ENCODE measurements around the gene SGCA. TPM values are rescaled to one million over a fixed set of nuclear protein-coding genes. Genes with fewer than 3 reads are reported as not detected.

The SGCA gene
- total RNA-seq, 2 donors from 2014 or later = not detected

GRCh38 chr17:50129728-50130558 lies 35.9 kb upstream of the SGCA start, which contains the start of gene SAMD14:
TSS of gene SAMD14 (minus strand) at chr17:50130160. CDS start at chr17:50124959, 5,201 bp downstream.
- Mint-ChIP-seq H3K27me3 (peaks cover 5% of the 10 kb centered on the region), H3K9me3 (no peaks in the 10 kb centered on the region), H3K4me1 (peaks cover 23% of the 10 kb centered on the region), H3K27ac (peak within 1 kb of the TSS; percentile 26), H3K4me3 (peak within 1 kb of the TSS; percentile 75), H3K36me3 (ENCODE audit: low read depth) (peaks cover 10% of the 10 kb centered on the region)
- ATAC-seq (replicated peaks) = peak; percentile 68

- Mint-ChIP-seq H3K27me3 (peaks cover 5% of the 10 kb centered on the region), H3K27ac (peak overlapping the region; percentile 26), H3K36me3 (ENCODE audit: low read depth) (peaks cover 15% of the 10 kb centered on the region), H3K4me3 (peak overlapping the region; percentile 75), H3K4me1 (peaks cover 23% of the 10 kb centered on the region), H3K9me3 (no peaks in the 10 kb centered on the region)
- peak; percentile 20 for ATAC-seq (replicated peaks)
Measured at GRCh38 chr17:50130559-50131305, 35.1 kb upstream of the SGCA start.

GRCh38 chr17:50132104-50132794 lies 33.6 kb upstream of the SGCA start:
- Mint-ChIP-seq H3K4me3 (peak overlapping the region; percentile 75), H3K4me1 (peaks cover 27% of the 10 kb centered on the region), H3K27me3 (peaks cover 5% of the 10 kb centered on the region), H3K27ac (peak overlapping the region; percentile 26), H3K36me3 (ENCODE audit: low read depth) (peaks cover 30% of the 10 kb centered on the region), H3K9me3 (no peaks in the 10 kb centered on the region)
- no peak for ATAC-seq (replicated peaks)

- no peak for ATAC-seq (replicated peaks)
- Mint-ChIP-seq H3K4me1 (peaks cover 33% of the 10 kb centered on the region), H3K9me3 (no peaks in the 10 kb centered on the region), H3K4me3 (no peak overlapping the region), H3K36me3 (ENCODE audit: low read depth) (peaks cover 40% of the 10 kb centered on the region), H3K27me3 (peaks cover 5% of the 10 kb centered on the region), H3K27ac (no peak overlapping the region)
Measured at GRCh38 chr17:50133028-50133768, 32.6 kb upstream of the SGCA start.

- peaks cover 33% of the 10 kb centered on the region for H3K4me1 Mint-ChIP-seq
- no peak for ATAC-seq (replicated peaks)
- H3K4me3 Mint-ChIP-seq = no peak overlapping the region
- no peaks in the 10 kb centered on the region for H3K9me3 Mint-ChIP-seq
- H3K36me3 Mint-ChIP-seq (ENCODE audit: low read depth) = peaks cover 42% of the 10 kb centered on the region
- H3K27me3 Mint-ChIP-seq = peaks cover 1% of the 10 kb centered on the region
- H3K27ac Mint-ChIP-seq = no peak overlapping the region
Measured at GRCh38 chr17:50133769-50134099, 32.1 kb upstream of the SGCA start.

- Mint-ChIP-seq H3K27me3 (no peaks in the 10 kb centered on the region), H3K4me3 (no peak overlapping the region), H3K36me3 (ENCODE audit: low read depth) (peaks cover 47% of the 10 kb centered on the region), H3K27ac (no peak overlapping the region), H3K9me3 (no peaks in the 10 kb centered on the region), H3K4me1 (peaks cover 31% of the 10 kb centered on the region)
- ATAC-seq (replicated peaks) = no peak
Measured at GRCh38 chr17:50134206-50135110, 31.3 kb upstream of the SGCA start.

GRCh38 chr17:50135316-50136095 lies 30.3 kb upstream of the SGCA start:
- ATAC-seq (replicated peaks) = no peak

GRCh38 chr17:50136096-50136687 lies 29.6 kb upstream of the SGCA start:
- Mint-ChIP-seq H3K27me3 (no peaks in the 10 kb centered on the region), H3K27ac (peak overlapping the region; percentile 25), H3K4me1 (peaks cover 41% of the 10 kb centered on the region), H3K36me3 (ENCODE audit: low read depth) (peaks cover 64% of the 10 kb centered on the region), H3K9me3 (no peaks in the 10 kb centered on the region), H3K4me3 (no peak overlapping the region)
- ATAC-seq (replicated peaks) = no peak

More at GRCh38 chr17:50135316-50136095, 30.3 kb upstream of the SGCA start:
- no peaks in the 10 kb centered on the region for H3K9me3 Mint-ChIP-seq
- H3K4me3 Mint-ChIP-seq = no peak overlapping the region
- no peak overlapping the region for H3K27ac Mint-ChIP-seq
- H3K36me3 Mint-ChIP-seq (ENCODE audit: low read depth) = peaks cover 57% of the 10 kb centered on the region
- no peaks in the 10 kb centered on the region for H3K27me3 Mint-ChIP-seq
- peaks cover 41% of the 10 kb centered on the region for H3K4me1 Mint-ChIP-seq

- no peaks in the 10 kb centered on the region for H3K27me3 Mint-ChIP-seq
- no peak overlapping the region for H3K4me3 Mint-ChIP-seq
- peaks cover 44% of the 10 kb centered on the region for H3K4me1 Mint-ChIP-seq
- no peaks in the 10 kb centered on the region for H3K9me3 Mint-ChIP-seq
- peak overlapping the region; percentile 43 for H3K27ac Mint-ChIP-seq
- peaks cover 73% of the 10 kb centered on the region for H3K36me3 Mint-ChIP-seq (ENCODE audit: low read depth)
- no peak for ATAC-seq (replicated peaks)
Measured at GRCh38 chr17:50137042-50137441, 28.8 kb upstream of the SGCA start.

GRCh38 chr17:50139185-50139783 lies 26.5 kb upstream of the SGCA start:
- no peaks in the 10 kb centered on the region for H3K9me3 Mint-ChIP-seq
- H3K4me3 Mint-ChIP-seq = peak overlapping the region; percentile 98
- peak overlapping the region; percentile 78 for H3K27ac Mint-ChIP-seq
- peaks cover 91% of the 10 kb centered on the region for H3K36me3 Mint-ChIP-seq (ENCODE audit: low read depth)
- peaks cover 57% of the 10 kb centered on the region for H3K4me1 Mint-ChIP-seq
- H3K27me3 Mint-ChIP-seq = no peaks in the 10 kb centered on the region
- no peak for ATAC-seq (replicated peaks)

GRCh38 chr17:50139950-50140885 lies 25.6 kb upstream of the SGCA start:
- Mint-ChIP-seq H3K36me3 (ENCODE audit: low read depth) (peaks cover 100% of the 10 kb centered on the region), H3K27ac (peak overlapping the region; percentile 78), H3K4me1 (peaks cover 62% of the 10 kb centered on the region), H3K4me3 (peak overlapping the region; percentile 98), H3K9me3 (no peaks in the 10 kb centered on the region), H3K27me3 (no peaks in the 10 kb centered on the region)
- ATAC-seq (replicated peaks) = peak; percentile 86

All from activated T-helper 17 cell treated with anti-CD3 and anti-CD28 coated beads, Interleukin-2, amount 50 U/mL, for 72 hours (primary cell).